ENCODE results near the gene C2orf74.
"Not testable (repeated sequence)": the region's sequence is repeated elsewhere in the genome, so short reads cannot be mapped to it uniquely, and the experiment has no call there.

C2orf74 gene

DNA sequence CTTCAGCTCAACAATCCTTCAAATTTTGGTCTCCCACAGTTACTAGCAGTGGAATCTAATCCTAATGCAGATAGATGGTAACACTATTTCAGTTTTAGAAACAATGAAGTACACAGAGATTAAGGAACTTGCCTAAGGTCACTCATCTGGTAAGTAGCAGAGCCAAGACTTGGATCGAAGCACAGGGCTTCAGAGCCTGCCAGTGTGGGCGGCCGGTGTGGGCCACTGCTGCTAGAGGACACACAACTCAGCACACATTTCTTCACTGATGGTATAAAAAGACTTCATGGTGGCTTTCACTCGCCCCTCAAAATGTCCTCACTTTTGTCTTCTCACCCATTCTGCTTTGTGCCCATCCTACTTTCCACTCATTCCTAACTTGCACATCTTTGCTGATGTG is 11.1 kb downstream of the C2orf74 start:
- no peak for DNase-seq (ENCODE audit: low read depth)

DNA sequence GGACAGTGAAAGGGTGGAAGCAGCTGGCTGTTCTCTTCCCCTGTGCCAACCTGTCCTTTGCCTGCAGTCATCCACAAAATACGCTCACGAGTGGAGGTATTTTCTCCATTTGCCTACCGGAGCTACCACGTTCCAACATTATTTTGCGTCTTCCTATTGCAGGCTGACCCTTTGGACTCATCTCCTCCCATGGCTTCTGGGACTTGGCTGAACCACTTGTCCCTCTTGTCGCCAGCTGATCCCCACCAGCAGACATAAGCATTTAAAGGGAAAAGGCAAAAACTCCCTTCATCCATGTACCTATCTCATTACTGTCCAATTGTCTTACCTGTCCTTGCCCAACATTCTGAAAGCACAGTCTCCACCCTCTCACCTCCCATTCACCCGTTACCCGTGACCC is 13.0 kb downstream of the C2orf74 start:
- DNase-seq (ENCODE audit: low read depth), result no peak

DNA sequence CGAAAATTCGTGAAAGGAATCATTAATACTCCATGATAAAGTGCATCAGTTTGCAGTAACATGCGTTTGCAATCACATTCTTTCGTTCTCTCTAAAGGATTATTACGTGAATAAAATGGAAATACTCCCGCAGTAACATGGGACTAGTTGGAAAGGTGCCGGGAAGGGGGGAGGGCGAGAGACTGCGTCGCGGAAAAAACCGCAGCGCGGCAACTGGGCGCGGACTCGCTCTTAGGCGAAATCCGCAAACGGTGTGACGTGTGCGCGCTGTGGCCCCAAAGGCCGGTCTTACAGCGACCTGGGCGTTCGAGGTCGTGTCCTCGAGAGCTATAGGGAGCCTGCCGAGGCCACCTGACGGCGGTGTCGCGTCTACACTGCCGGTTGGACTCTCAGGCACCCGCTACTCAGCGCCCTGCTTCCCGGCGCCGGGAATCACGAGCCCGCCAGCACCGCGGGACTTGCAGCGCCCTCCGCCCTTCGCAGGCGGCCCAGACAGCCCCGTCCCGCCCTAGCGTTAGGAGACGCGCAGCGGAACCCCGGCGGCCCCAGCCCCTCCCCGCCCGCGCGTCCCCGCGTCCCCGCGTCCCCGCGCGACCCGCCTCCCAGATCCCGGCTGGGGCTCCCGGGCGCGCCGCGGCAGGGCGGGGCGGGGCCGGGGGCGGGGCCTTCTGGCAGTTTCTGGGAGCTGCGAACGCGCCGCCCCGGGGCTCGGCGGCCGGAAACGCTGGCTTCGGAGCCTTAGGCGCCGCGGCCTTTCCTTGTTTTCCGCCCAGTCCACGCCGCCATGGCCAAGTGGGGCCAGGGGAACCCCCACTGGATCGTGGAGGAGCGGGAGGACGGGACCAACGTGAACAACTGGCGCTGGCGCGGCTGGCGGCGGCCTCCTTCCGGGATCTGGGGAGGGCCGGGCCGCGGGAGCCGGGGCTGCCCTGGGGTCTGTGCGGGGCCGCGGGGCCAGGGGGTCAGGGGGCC is 15.1 kb downstream of the C2orf74 start:
- DNase-seq (ENCODE audit: low read depth), result peak; percentile 92

DNA sequence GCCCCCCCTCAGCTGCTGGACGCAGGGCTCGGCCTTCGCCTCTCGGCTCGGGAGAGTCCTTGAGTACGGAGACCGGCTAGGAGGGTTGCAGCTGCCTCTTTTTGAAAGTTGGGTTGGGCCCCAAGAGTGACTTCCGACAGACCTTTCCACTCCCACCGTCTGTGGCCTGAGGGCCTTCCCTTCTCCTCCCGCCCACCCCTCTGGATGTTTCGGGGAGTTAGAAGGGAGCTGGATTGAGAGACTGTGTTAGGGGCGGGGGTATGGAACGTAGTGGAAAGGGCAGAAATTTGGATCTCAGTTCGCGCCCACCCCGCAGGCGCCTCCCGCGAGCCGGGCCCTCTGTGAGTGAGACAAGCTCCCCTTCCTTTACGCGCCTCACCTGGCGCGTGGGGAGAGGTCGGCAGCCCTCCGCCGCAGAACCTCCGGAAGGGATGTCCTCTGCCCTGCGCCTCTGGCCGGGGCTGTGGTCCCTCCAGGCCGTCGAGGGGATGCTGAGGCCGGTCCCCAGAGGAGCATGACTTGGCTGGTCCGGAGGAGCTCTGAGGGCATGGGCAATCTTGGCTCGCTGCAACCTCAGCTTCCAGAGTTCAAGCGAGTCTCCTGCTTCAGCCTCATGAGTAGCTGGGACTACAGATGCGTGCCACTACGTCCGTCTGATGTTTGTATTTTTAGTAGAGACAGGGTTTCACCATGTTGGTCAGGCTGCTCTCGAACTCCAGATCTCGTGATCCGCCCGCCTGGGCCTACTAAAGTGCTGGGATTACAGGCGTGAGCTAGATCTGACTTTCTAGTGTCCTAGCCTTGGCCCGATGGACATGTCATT is 15.9 kb downstream of the C2orf74 start:
- DNase-seq (ENCODE audit: low read depth), result peak; percentile 26

DNA sequence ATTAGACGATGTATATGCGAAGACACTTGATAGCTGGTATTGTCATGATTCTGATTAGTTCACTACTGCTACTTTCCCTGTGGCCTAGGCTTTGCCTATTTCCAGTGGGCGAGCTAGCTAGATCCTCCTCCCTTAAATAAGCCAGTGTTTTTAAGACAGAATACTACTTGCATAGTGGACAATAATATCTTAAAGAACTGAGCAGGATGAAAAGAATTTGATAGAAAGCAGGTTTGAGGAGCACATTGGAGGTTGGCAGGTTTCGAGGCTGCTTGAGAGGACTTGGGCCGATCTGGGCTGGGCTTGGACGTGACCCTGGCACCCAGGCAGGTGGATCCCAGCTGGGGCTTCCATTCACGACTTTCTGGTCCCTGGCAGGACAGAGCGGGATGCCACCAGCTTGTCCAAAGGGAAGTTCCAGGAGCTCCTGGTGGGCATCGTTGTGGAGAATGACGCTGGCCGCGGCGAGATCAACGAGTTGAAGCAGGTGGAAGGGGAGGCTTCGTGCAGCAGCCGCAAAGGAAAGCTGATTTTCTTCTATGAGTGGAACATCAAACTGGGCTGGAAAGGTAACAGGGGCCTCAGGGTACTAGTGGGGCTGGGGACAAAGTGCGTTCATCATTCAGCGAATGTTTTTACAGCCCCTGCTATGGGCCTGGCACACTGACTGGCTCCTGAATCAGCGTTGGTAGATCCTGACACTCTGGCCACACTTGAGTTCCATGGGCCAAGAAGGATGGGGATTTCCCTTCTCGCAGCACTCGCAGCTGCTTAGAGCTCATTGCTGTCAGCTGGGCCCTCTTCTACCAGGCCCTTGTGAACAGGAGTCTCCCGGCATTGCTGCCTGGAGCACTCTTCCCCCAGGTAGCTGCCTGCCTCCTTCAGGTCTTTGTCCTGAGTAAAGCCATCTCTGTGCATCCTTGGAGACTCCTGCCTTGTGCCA is 16.9 kb downstream of the C2orf74 start:
- DNase-seq (ENCODE audit: low read depth), result peak; percentile 64

DNA sequence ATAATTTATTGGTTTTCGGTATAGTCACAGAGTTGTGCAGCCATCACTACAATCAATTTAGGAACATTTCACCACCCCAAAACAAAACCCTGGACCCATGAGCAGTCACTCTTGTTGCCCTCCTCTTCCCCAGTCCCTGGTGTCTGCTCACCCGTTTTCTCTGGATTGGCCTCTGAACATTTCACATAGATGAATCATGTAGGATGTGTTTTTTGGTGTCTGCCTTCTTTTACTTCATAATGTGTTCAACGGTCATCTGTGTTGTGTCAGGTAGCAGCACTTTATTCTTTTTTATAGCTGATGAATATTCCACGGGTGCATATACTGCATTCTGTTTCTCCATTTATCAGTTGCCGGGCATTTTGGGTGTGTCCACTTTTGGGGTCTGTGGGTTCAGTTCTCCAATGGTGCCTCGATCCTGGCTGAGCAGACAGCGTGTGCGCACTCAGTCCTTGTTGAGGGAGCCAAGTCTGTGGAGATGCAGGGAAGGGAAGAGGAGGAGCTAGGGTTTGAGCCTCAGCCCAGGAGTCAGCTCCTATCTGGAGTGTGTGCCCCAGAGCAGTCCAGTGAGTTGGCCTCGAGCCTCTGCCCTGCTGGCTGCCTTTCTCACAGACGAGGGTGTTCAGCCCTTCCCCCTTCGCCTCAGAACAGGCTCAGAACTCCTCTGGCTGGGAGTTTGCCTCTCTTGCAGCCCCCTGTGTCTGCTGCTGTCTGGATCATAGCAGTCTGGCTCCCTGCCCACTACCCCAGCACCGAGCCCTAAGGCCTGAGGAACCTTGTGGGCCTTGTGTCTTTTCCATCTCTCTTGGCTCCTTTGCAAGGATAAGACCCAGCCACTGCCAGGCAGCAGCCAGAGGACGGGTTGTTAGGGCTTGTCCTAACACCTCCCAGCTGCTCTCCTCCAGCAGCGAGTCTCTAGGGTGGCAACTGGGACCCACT is 18.0 kb downstream of the C2orf74 start:
- peak; percentile 70 for DNase-seq (ENCODE audit: low read depth)

DNA sequence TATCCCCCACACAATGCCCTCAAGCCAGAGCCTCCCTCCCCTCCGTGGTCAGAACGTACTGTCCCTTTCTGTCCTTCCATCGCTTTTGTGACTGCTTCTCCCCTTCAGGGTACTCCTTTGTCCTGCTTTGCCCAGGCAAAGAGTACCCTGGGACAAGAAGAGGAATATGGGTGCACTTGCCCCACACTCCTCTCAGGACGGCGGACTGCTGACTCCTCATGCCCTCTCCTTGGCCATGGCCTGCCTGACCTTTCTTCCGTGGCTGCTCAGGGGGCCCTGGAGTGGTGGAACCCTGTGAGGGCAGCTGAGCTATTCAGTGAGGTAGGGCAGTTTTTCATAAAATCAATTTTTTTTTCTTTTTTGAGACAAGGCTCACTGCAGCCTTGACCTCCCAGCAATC is 18.7 kb downstream of the C2orf74 start:
- DNase-seq (ENCODE audit: low read depth), result no peak

DNA sequence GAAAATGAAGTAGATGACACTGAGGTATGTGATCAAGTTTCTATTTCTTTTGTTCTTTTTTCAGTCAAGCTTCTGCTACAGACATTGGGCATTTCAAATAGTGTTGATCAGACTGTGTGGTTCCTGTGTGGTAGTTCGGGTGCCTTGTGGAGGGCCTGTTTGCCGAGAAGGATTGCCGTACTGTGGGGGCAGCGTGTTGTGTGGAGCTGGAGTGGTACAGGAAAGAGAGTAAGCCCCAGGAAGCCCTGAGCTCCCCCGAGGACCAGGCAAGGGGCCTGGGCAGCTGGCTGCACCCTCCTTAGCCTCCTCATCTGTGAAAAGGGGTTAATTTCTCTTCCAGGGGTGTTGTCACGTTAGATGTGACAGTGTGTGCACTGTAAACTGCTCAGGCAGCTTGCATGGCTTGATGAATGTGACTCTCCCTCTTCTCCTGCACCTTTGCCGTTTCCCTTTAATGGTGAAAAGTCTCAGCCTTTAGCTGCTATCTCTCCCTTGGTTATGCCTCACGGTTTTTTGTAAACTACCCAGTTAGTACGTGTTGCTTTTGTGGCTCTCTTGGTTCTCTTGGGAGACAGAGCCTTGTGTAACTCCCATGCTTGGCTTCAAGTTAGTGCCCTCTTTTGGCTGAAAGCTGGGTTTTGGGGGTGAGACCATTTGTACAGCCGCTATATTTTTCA is 19.5 kb downstream of the C2orf74 start:
- DNase-seq (ENCODE audit: low read depth), result no peak

DNA sequence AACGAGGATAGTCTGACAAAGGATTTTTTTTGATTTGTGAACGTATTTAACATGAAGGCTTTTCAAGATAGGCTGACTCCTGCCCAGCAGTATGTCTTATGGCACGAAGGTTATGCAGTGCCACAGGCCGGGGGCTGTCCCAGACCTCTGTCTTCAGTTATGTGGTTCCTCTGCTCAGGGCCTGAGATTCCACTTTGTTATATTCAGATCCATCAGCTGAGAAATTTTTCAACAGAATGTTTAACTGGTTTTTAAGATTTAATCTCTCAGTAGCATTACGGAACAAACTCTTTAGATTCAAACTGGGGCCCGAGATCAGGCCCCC is 20.0 kb downstream of the C2orf74 start:
- DNase-seq (ENCODE audit: low read depth), result no peak

DNA sequence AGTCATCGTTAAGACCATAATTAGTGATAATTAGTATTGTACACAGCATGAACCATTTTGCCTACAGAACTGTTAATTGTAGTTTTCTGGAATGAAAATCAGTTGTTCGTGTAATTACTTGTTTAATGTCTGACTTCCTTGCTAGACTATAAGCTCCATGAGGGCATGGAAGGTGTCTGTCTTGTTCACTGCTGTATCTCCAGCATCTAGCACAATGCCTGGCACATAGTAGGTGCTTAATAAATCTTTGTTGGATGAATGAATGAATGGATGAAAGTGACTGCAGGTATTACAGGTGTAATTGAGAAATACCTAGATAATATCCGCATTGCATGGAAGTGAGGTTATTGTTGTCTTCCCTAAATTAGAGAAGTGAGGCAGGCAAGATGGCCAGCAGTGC is 21.8 kb downstream of the C2orf74 start:
- DNase-seq (ENCODE audit: low read depth), result no peak

DNA sequence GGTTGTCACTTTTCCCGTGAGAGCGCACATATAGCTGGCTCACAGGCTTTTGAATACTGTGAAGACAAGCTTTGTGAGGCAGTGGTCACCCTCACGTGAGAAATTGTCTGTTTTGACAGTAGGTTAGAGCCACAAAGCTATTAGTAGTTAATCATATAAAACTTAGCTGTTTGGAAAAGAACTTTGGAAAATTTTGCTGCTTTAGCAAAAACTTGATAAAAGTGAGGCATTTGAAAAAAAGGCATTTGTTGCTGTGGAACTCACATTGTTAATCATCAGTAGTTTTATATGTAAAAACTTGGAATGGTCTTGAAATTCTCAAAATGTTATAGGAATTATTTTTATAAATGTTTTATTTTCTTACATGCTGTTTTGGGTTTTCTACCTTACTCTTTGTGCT is 22.3 kb downstream of the C2orf74 start:
- DNase-seq (ENCODE audit: low read depth), result no peak

DNA sequence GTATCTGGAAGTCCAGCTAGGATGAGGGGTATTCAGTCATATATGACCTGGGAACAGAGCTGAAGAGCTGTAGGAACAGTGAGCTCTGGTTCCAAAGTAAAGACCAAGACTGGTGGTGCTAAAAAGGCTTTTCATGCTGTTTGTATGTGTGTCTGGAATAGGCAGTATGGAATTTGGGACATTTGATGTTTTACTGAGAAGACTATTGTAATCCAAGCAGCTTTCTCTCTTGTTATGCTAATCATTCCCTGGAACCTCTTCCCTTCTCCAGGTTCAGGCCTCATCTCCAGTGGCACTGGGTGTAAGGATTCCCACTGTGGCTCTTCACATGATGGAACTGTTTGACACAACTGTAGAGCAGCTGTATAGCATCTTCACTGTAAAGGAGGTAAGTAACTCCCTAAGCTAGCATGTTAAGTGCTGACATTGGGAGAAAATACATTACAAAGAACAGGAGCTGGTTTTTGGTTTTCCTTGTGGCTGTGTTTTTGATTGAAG is 23.3 kb downstream of the C2orf74 start:
- DNase-seq (ENCODE audit: low read depth), result no peak

DNA sequence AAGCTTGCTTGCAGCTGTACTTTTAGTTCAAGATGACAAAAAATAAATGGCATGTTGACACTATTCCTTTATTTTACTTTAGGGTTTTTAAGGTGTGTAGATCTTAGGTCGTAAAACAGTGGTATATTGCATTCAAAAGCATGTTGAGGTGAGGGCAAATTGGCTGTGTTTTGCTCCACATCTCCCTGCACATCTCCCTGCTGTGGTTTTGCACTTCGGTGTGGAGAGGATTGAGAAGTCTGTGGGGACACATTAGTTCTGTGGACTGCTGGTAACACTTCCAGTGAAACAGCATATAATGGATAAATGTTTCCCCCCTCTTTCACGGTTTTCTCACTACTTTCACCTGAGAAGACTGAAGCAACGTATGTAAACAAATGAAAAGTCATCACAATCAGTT is 25.1 kb downstream of the C2orf74 start:
- no peak for DNase-seq (ENCODE audit: low read depth)

DNA sequence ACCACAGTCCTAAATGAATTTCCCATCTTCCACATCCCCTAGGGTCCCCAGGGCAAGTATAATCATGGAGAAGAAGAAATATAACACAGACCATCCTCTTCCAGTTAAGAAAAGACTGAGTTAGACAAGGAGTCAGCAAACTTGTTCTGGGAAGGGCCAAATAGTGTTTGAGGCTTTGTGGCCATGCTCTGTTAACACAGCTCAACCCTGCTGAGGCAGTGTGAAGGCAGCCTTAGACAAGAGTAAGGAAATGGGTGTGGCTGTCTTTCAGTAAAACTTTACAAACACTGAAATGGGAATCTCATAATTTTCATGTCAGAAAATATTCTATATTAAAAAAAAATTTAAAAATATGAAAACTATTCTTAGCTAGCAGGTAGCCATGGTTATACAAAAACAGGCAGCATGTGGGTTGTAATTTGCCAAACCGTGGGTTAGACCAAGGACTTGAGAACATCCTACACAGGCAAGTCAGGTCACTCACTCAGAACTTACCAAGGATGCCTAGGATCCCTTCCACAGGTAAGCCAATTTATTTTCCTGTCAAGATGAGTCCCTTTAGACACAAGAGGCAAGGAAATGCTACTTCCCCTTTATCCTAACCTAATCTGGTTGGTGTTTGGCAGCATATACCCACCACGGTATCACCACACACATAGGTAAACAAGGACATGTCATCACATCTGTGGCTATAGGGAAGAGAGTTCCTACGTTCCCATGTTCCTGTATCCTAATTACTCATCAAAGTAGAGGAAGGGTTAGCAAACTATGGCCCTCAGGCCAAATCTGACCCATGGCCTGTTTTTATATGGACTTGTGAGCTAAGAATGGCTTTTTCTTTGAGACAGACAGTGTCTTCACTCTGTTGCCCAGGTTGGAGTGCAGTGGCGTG is 31.9 kb downstream of the C2orf74 start:
- DNase-seq (ENCODE audit: low read depth), result no peak

DNA sequence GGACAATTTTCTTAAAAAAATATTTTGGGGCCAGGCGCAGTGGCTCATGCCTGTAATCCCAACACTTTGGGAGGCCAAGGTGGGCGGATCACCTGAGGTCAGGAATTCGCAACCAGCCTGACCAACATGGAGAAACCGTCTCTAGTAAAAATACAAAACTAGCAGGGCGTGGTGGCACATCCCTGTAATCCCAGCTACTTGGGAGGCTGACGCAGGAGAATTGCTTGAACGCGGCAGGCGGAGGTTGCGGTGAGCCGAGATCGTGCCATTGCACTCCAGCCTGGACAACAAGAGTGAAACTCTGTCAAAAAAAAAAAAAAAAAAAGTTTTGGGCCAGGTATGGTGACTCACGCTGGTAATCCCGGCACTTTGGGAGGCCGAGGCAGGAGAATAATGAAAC is 32.7 kb downstream of the C2orf74 start:
- not testable (repeated sequence) for DNase-seq (ENCODE audit: low read depth)

DNA sequence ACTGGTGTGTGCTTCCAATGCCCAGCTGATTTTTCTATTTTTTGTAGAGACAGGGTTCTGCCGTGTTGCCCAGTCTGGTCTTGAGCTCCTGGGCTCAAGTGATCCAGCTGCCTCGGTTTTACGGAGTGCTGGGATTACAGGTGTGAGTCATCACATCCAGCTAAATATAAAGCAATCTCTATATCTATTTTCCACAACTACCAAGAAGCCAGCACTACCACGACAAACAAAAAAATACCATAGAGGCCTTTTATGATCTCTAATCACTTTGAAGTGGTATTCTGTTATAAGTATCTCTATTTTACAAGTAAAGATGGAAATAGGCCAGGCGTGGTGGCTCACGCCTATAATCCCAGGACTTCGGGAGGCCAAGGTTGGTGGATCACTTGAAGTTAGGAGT is 34.7 kb downstream of the C2orf74 start:
- DNase-seq (ENCODE audit: low read depth), result peak; percentile 44

DNA sequence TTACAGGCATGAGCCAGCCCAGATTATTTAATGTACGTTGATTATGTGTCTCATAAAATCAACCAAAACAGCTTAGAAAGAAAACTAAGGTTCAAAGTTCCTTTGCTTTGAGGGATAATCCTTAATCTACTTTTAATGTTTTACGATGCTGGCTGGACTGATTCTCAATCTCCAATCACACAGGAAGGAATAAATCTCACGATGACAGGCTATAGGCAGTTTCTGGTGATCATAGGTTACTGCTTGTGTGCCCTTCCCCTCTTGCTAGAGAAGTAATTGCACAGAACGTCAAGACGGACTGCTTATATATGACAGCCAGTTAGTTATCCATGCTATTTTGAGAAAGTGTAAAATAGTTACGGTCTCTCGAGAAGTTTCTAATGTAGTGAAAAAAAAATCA is 43.1 kb downstream of the C2orf74 start:
- DNase-seq (ENCODE audit: low read depth), result no peak

DNA sequence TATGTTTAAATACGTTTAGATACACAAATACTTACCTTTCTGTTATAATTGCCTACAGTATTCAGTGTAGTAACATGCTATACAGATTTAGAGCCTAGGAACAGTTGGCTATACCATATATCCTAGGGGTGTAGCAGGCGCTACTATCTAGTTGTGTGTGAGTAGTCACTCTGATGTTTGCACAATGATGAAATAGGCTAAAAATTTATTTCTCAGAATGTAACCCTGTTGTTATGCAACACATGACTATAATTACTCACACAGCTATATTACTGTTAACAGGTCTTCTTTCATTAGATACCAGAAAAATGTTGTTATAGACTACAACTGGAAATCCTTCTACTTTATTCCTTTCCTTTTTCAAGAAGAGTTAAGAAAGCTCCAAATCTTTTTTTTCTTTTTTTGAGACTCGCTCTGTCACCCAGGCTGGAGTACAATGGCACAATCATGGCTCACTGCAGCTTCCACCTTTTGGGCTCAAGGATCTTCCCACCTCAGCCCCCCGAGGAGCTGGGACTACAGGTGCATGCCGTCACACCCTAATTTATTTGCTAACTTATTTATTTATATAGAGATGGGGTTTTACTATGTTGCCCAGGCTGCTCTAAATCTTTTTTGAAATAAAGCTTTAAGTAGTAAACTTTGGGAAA is 48.5 kb downstream of the C2orf74 start:
- DNase-seq (ENCODE audit: low read depth), result peak; percentile 89

DNA sequence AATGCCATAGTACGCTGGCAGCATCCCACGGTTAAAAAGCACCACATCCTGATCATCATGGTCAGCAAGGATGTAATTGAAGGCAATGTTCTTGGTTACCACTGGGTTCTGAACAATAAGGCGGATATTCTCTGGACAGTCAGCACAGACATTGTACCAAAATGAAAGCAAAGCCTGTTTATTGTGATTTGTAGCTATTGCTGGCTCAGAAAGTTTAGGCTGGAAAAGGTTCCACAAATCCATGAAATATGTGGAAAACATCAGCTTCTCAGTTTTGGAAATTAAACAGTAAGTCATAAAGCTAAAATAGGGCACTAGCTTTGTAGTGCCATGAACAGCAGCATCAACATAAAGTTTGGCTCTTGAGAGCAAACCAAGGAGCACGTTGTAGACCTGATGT is 52.2 kb downstream of the C2orf74 start:
- DNase-seq (ENCODE audit: low read depth), result no peak
